Heart right ventricle (tissue), 16 donors: ENCODE results near the gene PFKL. TPM values are rescaled to one million over a fixed set of nuclear protein-coding genes. Genes with fewer than 3 reads are reported as not detected.

ENCODE experiments used
- ATAC-seq, 8 donors: fragments of 200-7000 bp; cut with Tn5 transposase; one replicate each; pipeline ENCODE4 v1.9.1; 2020; ENCODE audit warnings: mild to moderate bottlenecking in 8 of 8, moderate library complexity in 8 of 8, moderate number of reproducible peaks in 1 of 8
- DNase-seq, 2 donors: peaks; one replicate each; pipeline ENCODE4 v3.0.0-alpha.2; 2020
- H3K27ac ChIP-seq, 10 donors: fragments of 200-600 bp; sonication (generic) in 2 of 10; one replicate each; pipeline versions ENCODE4 v1.5.0 to v1.8.0; 2020 to 2022; ENCODE audit warnings: mild to moderate bottlenecking in 3 of 10
- H3K27me3 ChIP-seq, 7 donors: fragments of 200-600 bp; one replicate each; pipeline ENCODE4 v1.8.0; 2021 to 2022; ENCODE audit warnings: mild to moderate bottlenecking in 2 of 7
- H3K36me3 ChIP-seq, 9 donors: fragments of 200-600 bp; sonication (generic) in 1 of 9; one replicate each; pipeline versions ENCODE4 v1.5.0 to v1.8.0; 2020 to 2022; ENCODE audit warnings: mild to moderate bottlenecking in 2 of 9
- H3K4me1 ChIP-seq, 9 donors: fragments of 200-600 bp; sonication (generic) in 1 of 9; one replicate each; pipeline versions ENCODE4 v1.5.0 to v1.8.0; 2020 to 2022; ENCODE audit warnings: mild to moderate bottlenecking in 4 of 9
- H3K4me3 ChIP-seq, 10 donors: fragments of 200-600 bp; sonication (generic) in 2 of 10; one replicate each; pipeline versions ENCODE4 v1.5.0 to v1.8.0; 2020 to 2022; ENCODE audit warnings: mild to moderate bottlenecking in 7 of 10, moderate library complexity in 2 of 10
- H3K9me3 ChIP-seq, 11 donors: fragments of 200-600 bp in 10 of 11; sonication (generic) in 2 of 11; one replicate each; pipeline versions ENCODE4 v1.5.0 to v1.8.0; 2013 to 2022; ENCODE audit warnings: mild to moderate bottlenecking in 2 of 11, control low read depth in 1 of 11, moderate library complexity in 1 of 11
- CTCF ChIP-seq, 9 donors: fragments of 200-600 bp; sonication (generic) in 2 of 9; IDR thresholded peaks; one replicate each; pipeline versions ENCODE4 v1.5.0 to v1.8.0; 2021 to 2022; ENCODE audit warnings: antibody characterized with exemption in 9 of 9, mild to moderate bottlenecking in 5 of 9, moderate library complexity in 1 of 9
- WGBS, 2 donors: extraction: QIAGEN DNeasy Blood & Tissue Kit; methylation state at CpG; one replicate each; pipeline ENCODE4 v1.1.7; 2013; ENCODE audit warnings: inconsistent platforms in 1 of 2; 5-methylcytosine and 5-hydroxymethylcytosine counted together
- intact Hi-C, 10 donors: fragments of 100-400 bp; cut with DNase I; formaldehyde crosslinking; loops; one replicate each; pipeline versions ENCODE4 v1.11.1 to v1.14.2; 2022
- polyA plus RNA-seq, 2 donors: library from polyadenylated mRNA; stranded (reverse); fragments of 200-250 nt; gene quantifications; one replicate each; pipeline ENCODE4 v1.2.3, GENCODE V29; 2013
- total RNA-seq, 10 donors: library from RNA; stranded (reverse); fragmentation: NEBNext Ultra II Directional in 3 of 10; extraction: Animal tissue kit (Norgen Biotek cat#: 25700) in 3 of 10; gene quantifications; one replicate each; pipeline versions ENCODE4 v1.2.1 to v1.2.4, GENCODE V29; 2021 to 2023
- donor health status: Arrhythmogenic right ventricular cardiomyopathy.
- donor health status: ischemic (EF 13 %, LVEDD 7.1; RV severe dilation, severe dysfunction).
- donor health status: healthy with polysubstance abuse.
- donor health status: DM: no; HTN: yes; CAD: no.
- donor health status: DM: no; HTN: no; CAD: no.
- donor health status: ischemic (EF 25% LVEDD 6.9; RV normal size, moderate dysfunction).
- donor health status: ischemic (EF 25% LVEDD 5.7; RV mildly dilated, moderate dysfunction).
- donor health status: healthy.
- donor health status: DM: yes; HTN: yes; CAD: no.
- donor health status: Ischemic cardiomyopathy.
- donor health status: ischemic (EF 35%, LVEDD 5.7; RV mildly dilated, moderate dysfunction).
- donor health status: nonischemic (EF 11% LVEDD 7.7; RV severe dilation, severe dysfunction).
- donor health status: DM: yes; HTN: yes; CAD: no.
- donor health status: PGD.
- donor health status: ischemic (EF 29% LVEDD 5.4; RV normal size, mild dysfunction).
- donor health status: nonischemic (EF 23%, LVEDD 6.1; RV moderate dilation, normal function).

Gene PFKL
- total and polyA plus RNA-seq, 12 donors = 34.7 to 84.4 (median 43.8) TPM

GRCh38 chr21:44324854-44325107 is 24.9 kb downstream of the PFKL start:
- no peak for DNase-seq
- no peaks in the 10 kb centered on the region for H3K9me3 ChIP-seq
- H3K36me3 ChIP-seq = peaks cover 0 to 90% (median 43%) of the 10 kb centered on the region in 9 donors
- 94% methylated on average over 11 of the region's 11 CpGs for WGBS, 2 donors
- no peak for ATAC-seq
- H3K4me3 ChIP-seq = no peak overlapping the region
- H3K27me3 ChIP-seq = no peaks in the 10 kb centered on the region
- no peak for TF ChIP-seq CTCF (IDR thresholded peaks at IDR 0.05)
- no peaks in the 10 kb centered on the region for H3K4me1 ChIP-seq
- no peak overlapping the region for H3K27ac ChIP-seq
- intact Hi-C loops = loop anchor here in 1 of 10 donors (10.0 kb wide), 1 partner anchor 290 kb away; no protein-coding TSS in a partner anchor

- intact Hi-C loops = loop anchor here in 1 of 10 donors (10.0 kb wide), 1 partner anchor 291 kb away; no protein-coding TSS in a partner anchor
- Histone ChIP-seq H3K27me3 (no peaks in the 10 kb centered on the region), H3K9me3 (no peaks in the 10 kb centered on the region), H3K4me1 (no peaks in the 10 kb centered on the region), H3K4me3 (no peak overlapping the region), H3K27ac (no peak overlapping the region), H3K36me3 (peaks cover 0 to 90% (median 43%) of the 10 kb centered on the region in 9 donors)
- no peak for TF ChIP-seq CTCF (IDR thresholded peaks at IDR 0.05)
- ATAC-seq (peak in 2 of 8 donors; percentile 3 to 7), DNase-seq (no peak)
- 83 to 89% methylated on average over 44 of the region's 44 CpGs for WGBS, 2 donors
Measured at GRCh38 chr21:44325386-44326271, 25.8 kb downstream of the PFKL start.

GRCh38 chr21:44326272-44326647 is 26.4 kb downstream of the PFKL start:
- DNase-seq = no peak
- H3K27me3 ChIP-seq = no peaks in the 10 kb centered on the region
- ATAC-seq = no peak
- no peak for TF ChIP-seq CTCF (IDR thresholded peaks at IDR 0.05)
- H3K36me3 ChIP-seq = peaks cover 0 to 87% (median 43%) of the 10 kb centered on the region in 9 donors
- H3K9me3 ChIP-seq = no peaks in the 10 kb centered on the region
- intact Hi-C loops = loop anchor here in 1 of 10 donors (10.0 kb wide), 1 partner anchor 291 kb away; no protein-coding TSS in a partner anchor
- WGBS, 2 donors = 88 to 94% methylated on average over 13 of the region's 13 CpGs
- H3K4me3 ChIP-seq = no peak overlapping the region
- no peak overlapping the region for H3K27ac ChIP-seq
- H3K4me1 ChIP-seq = no peaks in the 10 kb centered on the region

- Histone ChIP-seq H3K9me3 (no peaks in the 10 kb centered on the region), H3K4me3 (no peak overlapping the region), H3K27me3 (no peaks in the 10 kb centered on the region), H3K4me1 (no peaks in the 10 kb centered on the region), H3K36me3 (peaks cover 0 to 87% (median 36%) of the 10 kb centered on the region in 9 donors), H3K27ac (no peak overlapping the region)
- 88 to 92% methylated on average over 25 to 26 of the region's 26 CpGs for WGBS, 2 donors
- no peak for TF ChIP-seq CTCF (IDR thresholded peaks at IDR 0.05)
- DNase-seq (no peak), ATAC-seq (no peak)
- intact Hi-C loops = loop anchor here in 1 of 10 donors (10.0 kb wide), 1 partner anchor 292 kb away; no protein-coding TSS in a partner anchor
Measured at GRCh38 chr21:44326716-44327602, 27.1 kb downstream of the PFKL start.
